Astrocyte (in vitro differentiated cells and primary cell): ENCODE results near the gene AK9.

ENCODE experiments used
- EZH2 ChIP-seq: IDR thresholded peaks from 2 replicates; pipeline ENCODE4 v1.6.1; 2012; ENCODE audit warnings: mild to moderate bottlenecking, low read length, inconsistent platforms; ENCODE audit not compliant: insufficient read depth
- TF ChIP-seq, protein P1 (sequence below): IDR thresholded peaks from 2 replicates; pipeline ENCODE4 v1.5.1; 2011; ENCODE audit warnings: low read depth, mild to moderate bottlenecking, inconsistent platforms, low read length, moderate library complexity; ENCODE audit not compliant: insufficient read depth

DNA sequence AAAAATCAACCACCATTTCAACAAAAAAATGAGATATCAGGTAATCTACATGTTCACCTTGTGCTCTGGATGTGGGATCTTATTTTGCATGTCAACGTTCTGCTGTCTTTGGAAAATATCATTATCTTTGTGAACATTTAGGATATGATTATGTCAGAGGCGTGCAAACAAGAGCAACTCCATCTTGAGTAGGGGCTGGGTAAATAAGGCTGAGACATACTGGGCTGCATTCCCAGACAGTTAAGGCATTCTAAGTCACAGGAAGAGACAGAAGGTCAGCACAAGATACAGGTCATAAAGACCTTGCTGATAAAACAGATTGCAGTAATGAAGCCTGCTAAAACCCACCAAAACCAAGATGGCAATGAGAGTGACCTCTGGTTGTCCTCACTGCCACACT is 179.2 kb downstream of the AK9 start:
- TF ChIP-seq, protein P1, sequence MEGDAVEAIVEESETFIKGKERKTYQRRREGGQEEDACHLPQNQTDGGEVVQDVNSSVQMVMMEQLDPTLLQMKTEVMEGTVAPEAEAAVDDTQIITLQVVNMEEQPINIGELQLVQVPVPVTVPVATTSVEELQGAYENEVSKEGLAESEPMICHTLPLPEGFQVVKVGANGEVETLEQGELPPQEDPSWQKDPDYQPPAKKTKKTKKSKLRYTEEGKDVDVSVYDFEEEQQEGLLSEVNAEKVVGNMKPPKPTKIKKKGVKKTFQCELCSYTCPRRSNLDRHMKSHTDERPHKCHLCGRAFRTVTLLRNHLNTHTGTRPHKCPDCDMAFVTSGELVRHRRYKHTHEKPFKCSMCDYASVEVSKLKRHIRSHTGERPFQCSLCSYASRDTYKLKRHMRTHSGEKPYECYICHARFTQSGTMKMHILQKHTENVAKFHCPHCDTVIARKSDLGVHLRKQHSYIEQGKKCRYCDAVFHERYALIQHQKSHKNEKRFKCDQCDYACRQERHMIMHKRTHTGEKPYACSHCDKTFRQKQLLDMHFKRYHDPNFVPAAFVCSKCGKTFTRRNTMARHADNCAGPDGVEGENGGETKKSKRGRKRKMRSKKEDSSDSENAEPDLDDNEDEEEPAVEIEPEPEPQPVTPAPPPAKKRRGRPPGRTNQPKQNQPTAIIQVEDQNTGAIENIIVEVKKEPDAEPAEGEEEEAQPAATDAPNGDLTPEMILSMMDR, result no peak
- no peak for TF ChIP-seq EZH2
